IPS-18c (cell line): ENCODE results near the gene UNC45A.

ENCODE experiments used
- H3K4me3 ChIP-seq: 2 replicates; pipeline ENCODE4 v1.7.0; 2013; ENCODE audit warnings: low read depth, mild to moderate bottlenecking, low read length, moderate library complexity; ENCODE audit not compliant: insufficient read depth
- H3K9me3 ChIP-seq: one replicate; pipeline ENCODE4 v1.6.1; 2013; ENCODE audit warnings: mild to moderate bottlenecking, low read length, moderate library complexity; ENCODE audit not compliant: control insufficient read depth, insufficient read depth

The UNC45A gene

GRCh38 chr15:90930861-90931574 is 4.1 kb upstream of the UNC45A start:
- Histone ChIP-seq H3K9me3 (no peaks in the 10 kb centered on the region), H3K4me3 (no peak overlapping the region)

- Histone ChIP-seq H3K9me3 (no peaks in the 10 kb centered on the region), H3K4me3 (peak overlapping the region; percentile 64)
Measured at GRCh38 chr15:90931575-90931827, 3.6 kb upstream of the UNC45A start.

GRCh38 chr15:90931828-90932659 is 3.0 kb upstream of the UNC45A start, which contains the start of gene HDDC3:
HDDC3 (minus strand) TSS chr15:90932549; CDS start chr15:90932540, 9 bp downstream.
- Histone ChIP-seq H3K9me3 (no peaks in the 10 kb centered on the region), H3K4me3 (peak within 1 kb of the TSS; percentile 64)

DNA sequence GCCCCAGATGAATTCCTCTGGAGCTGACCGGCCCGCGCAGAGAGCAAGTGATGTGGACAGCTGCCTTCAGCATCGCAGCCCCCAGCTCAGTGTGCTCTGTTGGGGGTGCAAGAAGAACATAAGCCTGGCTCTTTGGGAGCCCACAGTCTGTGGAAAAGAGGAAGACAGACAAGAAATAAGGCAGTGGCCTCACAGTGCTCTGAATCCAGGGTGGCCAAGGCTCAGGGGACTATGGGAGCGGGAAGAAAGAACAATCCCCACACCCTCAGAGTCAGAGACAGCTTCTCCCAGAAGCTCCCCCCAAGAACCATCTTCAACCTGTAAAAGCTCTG is 2.5 kb upstream of the UNC45A start:
- H3K4me3 ChIP-seq, result no peak overlapping the region; the same call in 1 of the 2 replicates

GRCh38 chr15:90933301-90933700 is 1.8 kb upstream of the UNC45A start:
- Histone ChIP-seq H3K9me3 (no peaks in the 10 kb centered on the region), H3K4me3 (no peak overlapping the region)

More for the DNA sequence above, 2.5 kb upstream of the UNC45A start:
- no peaks in the 10 kb centered on the region for H3K9me3 ChIP-seq

DNA sequence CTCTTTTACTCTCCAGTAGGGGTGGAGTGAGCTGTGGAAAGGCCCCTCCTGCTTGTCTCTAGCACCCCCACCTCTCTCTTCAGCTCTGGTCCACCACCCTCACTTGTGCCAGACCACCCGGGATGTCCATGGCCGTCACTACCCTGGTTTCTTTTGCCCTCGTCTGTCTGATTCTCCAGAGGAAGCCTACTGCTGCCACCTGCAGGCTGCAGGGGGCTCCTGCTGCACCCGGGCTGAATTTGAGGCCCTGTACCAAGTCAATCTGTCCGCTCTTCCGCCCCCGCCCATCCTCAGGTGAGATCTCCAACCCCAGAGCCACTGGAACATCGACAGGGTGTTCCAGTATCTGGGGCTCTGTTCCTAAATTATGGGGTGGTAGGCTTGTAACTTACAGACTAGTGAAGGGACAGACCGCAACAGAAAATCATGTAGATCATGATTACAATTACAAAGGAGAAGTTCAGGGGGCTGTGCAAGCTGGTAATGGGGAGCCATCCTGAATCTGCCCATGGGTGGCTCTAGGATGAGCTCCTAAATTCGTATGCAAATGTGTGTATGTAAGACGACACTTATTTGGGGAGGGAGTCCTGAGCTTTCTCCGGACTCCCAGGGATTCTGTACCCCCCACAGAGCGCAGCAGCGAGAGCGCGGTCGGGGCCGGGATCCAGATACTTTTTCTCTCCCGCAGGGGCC is 683 bp upstream of the UNC45A start:
- H3K4me3 ChIP-seq, result peak overlapping the region; percentile 77
- H3K9me3 ChIP-seq, result no peaks in the 10 kb centered on the region

- no peaks in the 10 kb centered on the region for H3K9me3 ChIP-seq
Measured at GRCh38 chr15:90936823-90937222, 1.7 kb downstream of the UNC45A start.

DNA sequence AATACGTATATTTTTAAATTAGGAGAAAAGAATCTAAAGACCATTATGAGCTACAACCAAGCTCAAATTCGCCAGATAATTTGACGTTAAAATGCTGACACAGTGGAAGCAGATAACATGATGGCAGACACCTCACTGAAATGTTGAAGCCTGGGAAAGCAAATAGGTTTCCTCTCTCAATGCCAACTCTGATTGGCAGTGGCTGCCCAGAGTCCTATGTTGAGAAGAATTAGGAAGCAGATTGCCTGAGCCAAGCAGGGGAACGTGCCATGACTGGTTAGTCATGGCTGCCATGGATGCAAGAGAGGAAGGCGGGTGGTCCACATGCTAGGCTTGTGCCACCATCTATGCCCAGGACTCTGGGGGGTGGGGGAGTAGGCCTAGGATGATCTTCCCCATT is 3.2 kb downstream of the UNC45A start:
- Histone ChIP-seq H3K9me3 (no peaks in the 10 kb centered on the region), H3K4me3 (no peak overlapping the region)

More at GRCh38 chr15:90936823-90937222, 1.7 kb downstream of the UNC45A start:
- H3K4me3 ChIP-seq, result no peak overlapping the region

DNA sequence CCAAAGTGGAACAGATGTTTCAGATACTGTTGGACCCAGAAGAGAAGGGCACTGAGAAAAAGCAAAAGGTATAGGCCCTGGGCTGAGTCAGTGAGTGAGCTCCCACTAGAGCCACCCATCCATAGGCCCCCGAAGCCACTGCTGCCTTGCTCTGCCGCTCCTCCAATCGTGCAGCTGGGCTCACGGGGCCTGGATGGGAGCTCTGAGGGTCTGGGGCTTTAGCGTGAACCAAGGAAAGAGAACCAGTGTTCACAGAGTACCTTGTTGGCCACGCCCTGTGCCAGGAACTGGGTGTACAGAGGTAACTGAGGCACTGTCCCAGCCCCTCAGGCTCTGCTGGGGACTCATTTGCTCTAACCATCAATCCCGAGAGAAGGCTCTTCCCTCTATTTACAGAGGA is 4.7 kb downstream of the UNC45A start:
- H3K9me3 ChIP-seq, result no peaks in the 10 kb centered on the region
- no peak overlapping the region for H3K4me3 ChIP-seq

GRCh38 chr15:90941038-90941437 is 6.0 kb downstream of the UNC45A start:
- H3K4me3 ChIP-seq, result no peak overlapping the region
- no peaks in the 10 kb centered on the region for H3K9me3 ChIP-seq

GRCh38 chr15:90942354-90943120 is 7.5 kb downstream of the UNC45A start:
- H3K4me3 ChIP-seq, result no peak overlapping the region
- no peaks in the 10 kb centered on the region for H3K9me3 ChIP-seq

DNA sequence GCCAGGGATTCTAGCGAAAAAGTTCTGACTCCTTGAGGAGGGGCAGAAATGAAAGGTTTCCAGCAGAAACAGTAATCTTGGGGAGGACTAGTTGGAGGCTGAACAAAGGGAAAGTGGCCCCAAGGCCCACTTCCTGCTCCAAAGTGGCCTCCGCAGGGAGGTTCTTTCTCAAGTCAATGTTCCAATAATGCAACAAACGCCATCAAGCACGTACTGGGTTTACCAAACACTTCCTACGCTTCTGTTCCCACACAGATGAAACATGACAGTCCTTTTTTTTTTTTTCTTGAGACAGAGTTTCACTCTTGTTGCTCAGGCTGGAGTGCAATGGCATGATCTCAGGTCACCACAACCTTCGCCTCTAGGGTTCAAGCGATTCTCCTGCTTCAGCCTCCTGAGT is 10.0 kb downstream of the UNC45A start:
- no peak overlapping the region for H3K4me3 ChIP-seq
- H3K9me3 ChIP-seq, result no peaks in the 10 kb centered on the region

DNA sequence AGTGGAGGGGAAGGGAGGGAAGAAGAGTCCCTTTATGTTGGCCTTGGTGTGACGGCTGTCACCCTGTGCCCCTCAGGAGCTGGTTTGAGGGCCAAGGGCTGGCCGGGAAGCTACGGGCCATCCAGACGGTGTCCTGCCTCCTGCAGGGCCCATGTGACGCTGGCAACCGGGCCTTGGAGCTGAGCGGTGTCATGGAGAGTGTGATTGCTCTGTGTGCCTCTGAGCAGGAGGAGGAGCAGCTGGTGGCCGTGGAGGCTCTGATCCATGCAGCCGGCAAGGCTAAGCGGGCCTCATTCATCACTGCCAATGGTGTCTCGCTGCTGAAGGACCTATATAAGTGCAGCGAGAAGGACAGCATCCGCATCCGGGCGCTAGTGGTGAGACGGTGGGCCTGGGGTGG is 11.5 kb downstream of the UNC45A start:
- no peaks in the 10 kb centered on the region for H3K9me3 ChIP-seq
- no peak overlapping the region for H3K4me3 ChIP-seq

DNA sequence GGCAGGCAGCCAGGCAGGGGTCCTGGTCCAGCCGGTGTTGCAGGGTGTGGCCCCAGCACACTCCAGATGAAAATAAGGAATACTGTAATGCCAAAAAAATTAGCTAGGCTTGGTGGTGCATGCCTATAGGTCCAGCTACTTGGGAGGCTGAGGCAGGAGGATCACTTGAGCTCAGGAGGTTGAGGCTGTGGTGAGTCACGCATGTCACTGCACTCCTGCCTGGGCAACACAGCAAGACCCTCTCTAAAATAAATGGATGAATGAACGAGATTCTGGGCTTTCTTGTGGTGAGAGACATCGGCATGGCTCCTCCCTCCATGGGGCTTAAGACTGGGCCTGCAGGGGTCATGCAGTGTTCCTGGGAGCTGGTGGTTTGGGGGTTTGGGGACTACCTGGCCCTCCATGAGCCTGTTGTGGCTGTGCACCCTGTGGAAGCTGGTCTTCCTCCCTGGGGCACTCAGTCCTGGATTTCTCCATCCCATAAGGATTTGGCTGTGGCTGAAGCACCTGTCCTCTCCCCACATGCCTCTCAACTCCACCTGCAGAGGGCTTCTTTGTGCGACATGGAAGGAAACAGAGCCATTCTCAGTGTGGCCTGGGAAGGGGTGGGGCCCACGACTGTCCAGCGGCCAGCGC is 12.0 kb downstream of the UNC45A start:
- Histone ChIP-seq H3K4me3 (no peak overlapping the region), H3K9me3 (no peaks in the 10 kb centered on the region)

- Histone ChIP-seq H3K4me3 (no peak overlapping the region), H3K9me3 (no peaks in the 10 kb centered on the region)
Measured at GRCh38 chr15:90947577-90948357, 12.7 kb downstream of the UNC45A start.

GRCh38 chr15:90948506-90948905 is 13.4 kb downstream of the UNC45A start:
- H3K9me3 ChIP-seq, result no peaks in the 10 kb centered on the region
- no peak overlapping the region for H3K4me3 ChIP-seq
